H7 (cell line): ENCODE results near the gene IGF2BP2. TPM values are rescaled to one million over a fixed set of nuclear protein-coding genes. Genes with fewer than 3 reads are reported as not detected.
"Not testable (repeated sequence)": the region's sequence is repeated elsewhere in the genome, so short reads cannot be mapped to it uniquely, and the experiment has no call there.

Experiments
- DNase-seq: peaks from one replicate; pipeline ENCODE4 v3.0.0; 2012
- H3K27me3 ChIP-seq: 2 replicates; pipeline ENCODE4 v1.6.0; 2011; ENCODE audit warnings: mild to moderate bottlenecking, low read length; ENCODE audit not compliant: control insufficient read depth, insufficient read depth
- H3K36me3 ChIP-seq: replicated peaks from 2 replicates; pipeline ENCODE4 v1.5.1; 2011; ENCODE audit warnings: low read length; ENCODE audit not compliant: control insufficient read depth, insufficient read depth
- H3K4me3 ChIP-seq: 2 replicates; pipeline ENCODE4 v1.5.1; 2011; ENCODE audit warnings: low read depth, mild to moderate bottlenecking, control low read depth, low read length, moderate library complexity; ENCODE audit not compliant: insufficient read depth
- total RNA-seq: library from RNA; depleted of rRNA; stranded (reverse); fragments of >200 nt; shearing (Covaris generic); gene quantifications from 2 replicates; pipeline ENCODE4 v1.2.3, GENCODE V29; 2014

Gene IGF2BP2
- total RNA-seq, 1 experiment from 2014 or later = 83.7 TPM

GRCh38 chr3:185696039-185696438, 128.8 kb downstream of the IGF2BP2 start:
- Histone ChIP-seq H3K36me3 (peaks cover 10% of the 10 kb centered on the region), H3K27me3 (no peaks in the 10 kb centered on the region), H3K4me3 (no peak overlapping the region)
- DNase-seq = no peak

- no peak for DNase-seq
- Histone ChIP-seq H3K36me3 (peaks cover 11% of the 10 kb centered on the region), H3K27me3 (no peaks in the 10 kb centered on the region), H3K4me3 (no peak overlapping the region)
These were observed 130.7 kb downstream of the IGF2BP2 start for GRCh38 chr3:185693985-185694653.

- no peak for DNase-seq
- peaks cover 18% of the 10 kb centered on the region for H3K36me3 ChIP-seq
- H3K27me3 ChIP-seq = no peaks in the 10 kb centered on the region
- H3K4me3 ChIP-seq = no peak overlapping the region
These were observed 133.2 kb downstream of the IGF2BP2 start for GRCh38 chr3:185691622-185692021.

- no peak for DNase-seq
- no peak overlapping the region for H3K4me3 ChIP-seq
- no peaks in the 10 kb centered on the region for H3K27me3 ChIP-seq
- H3K36me3 ChIP-seq = peaks cover 22% of the 10 kb centered on the region
These were observed 137.5 kb downstream of the IGF2BP2 start for GRCh38 chr3:185687271-185687878.

GRCh38 chr3:185685231-185686035, 139.4 kb downstream of the IGF2BP2 start:
- Histone ChIP-seq H3K4me3 (no peak overlapping the region), H3K36me3 (peaks cover 14% of the 10 kb centered on the region), H3K27me3 (no peaks in the 10 kb centered on the region)
- DNase-seq = no peak

GRCh38 chr3:185680231-185680630, 144.6 kb downstream of the IGF2BP2 start:
- no peak for DNase-seq
- Histone ChIP-seq H3K27me3 (no peaks in the 10 kb centered on the region), H3K4me3 (no peak overlapping the region), H3K36me3 (peaks cover 10% of the 10 kb centered on the region)

GRCh38 chr3:185678027-185678426, 146.8 kb downstream of the IGF2BP2 start:
- Histone ChIP-seq H3K27me3 (no peaks in the 10 kb centered on the region), H3K36me3 (peaks cover 21% of the 10 kb centered on the region), H3K4me3 (no peak overlapping the region)
- no peak for DNase-seq

- peak; percentile 69 for DNase-seq
- H3K4me3 ChIP-seq = no peak overlapping the region
- H3K27me3 ChIP-seq = no peaks in the 10 kb centered on the region
- H3K36me3 ChIP-seq = peaks cover 26% of the 10 kb centered on the region
These were observed 147.6 kb downstream of the IGF2BP2 start for GRCh38 chr3:185677146-185677829.

- H3K36me3 ChIP-seq = peaks cover 10% of the 10 kb centered on the region
- H3K27me3 ChIP-seq = no peaks in the 10 kb centered on the region
- H3K4me3 ChIP-seq = no peak overlapping the region
- no peak for DNase-seq
These were observed 157.3 kb downstream of the IGF2BP2 start for GRCh38 chr3:185667574-185667973.

GRCh38 chr3:185663929-185664328, 160.9 kb downstream of the IGF2BP2 start:
- peaks cover 4% of the 10 kb centered on the region for H3K36me3 ChIP-seq
- H3K4me3 ChIP-seq = no peak overlapping the region
- no peak for DNase-seq
- no peaks in the 10 kb centered on the region for H3K27me3 ChIP-seq

GRCh38 chr3:185661772-185662171, 163.1 kb downstream of the IGF2BP2 start:
- no peak for DNase-seq

GRCh38 chr3:185661296-185661695, 163.5 kb downstream of the IGF2BP2 start:
- not testable (repeated sequence) for DNase-seq, H3K4me3 ChIP-seq, H3K27me3 ChIP-seq
- H3K36me3 ChIP-seq = peaks cover 16% of the 10 kb centered on the region

More at GRCh38 chr3:185661772-185662171, 163.1 kb downstream of the IGF2BP2 start:
- Histone ChIP-seq H3K4me3 (no peak overlapping the region), H3K27me3 (no peaks in the 10 kb centered on the region), H3K36me3 (peaks cover 14% of the 10 kb centered on the region)

- no peak overlapping the region for H3K4me3 ChIP-seq
- H3K36me3 ChIP-seq = peaks cover 25% of the 10 kb centered on the region
- DNase-seq = peak; percentile 88
- no peaks in the 10 kb centered on the region for H3K27me3 ChIP-seq
These were observed 164.6 kb downstream of the IGF2BP2 start for GRCh38 chr3:185659942-185660921.
